ENCODE results near the gene SLC49A3. TPM values are rescaled to one million over a fixed set of nuclear protein-coding genes. Genes with fewer than 3 reads are reported as not detected.

SLC49A3 gene
- total and polyA plus RNA-seq, 2 of the 8 experiments (the other 6 are each of a cell fraction or from before 2014, with no cell fraction given), result 5.0 to 8.8 TPM

DNA sequence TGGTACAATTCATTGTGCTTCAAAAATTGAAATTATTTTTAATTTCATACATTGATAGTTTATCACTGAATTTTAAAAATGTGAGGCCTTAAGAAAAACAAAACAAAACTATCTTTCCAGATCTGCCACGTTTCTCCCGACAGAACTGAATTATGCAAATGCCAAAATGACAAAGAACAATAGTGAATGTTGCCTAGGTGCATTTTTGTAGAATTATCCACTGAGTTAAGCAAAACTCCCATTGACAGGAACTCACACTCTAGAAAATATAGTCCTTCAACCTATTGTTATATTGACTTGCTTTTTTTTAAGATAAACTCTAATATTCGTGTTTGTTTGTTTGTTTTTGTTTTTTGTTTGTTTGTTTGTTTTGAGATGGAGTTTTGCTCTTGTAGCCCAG lies 23.1 kb upstream of the SLC49A3 start:
- no peak overlapping the region for H2BK120ac ChIP-seq (replicated peaks; ENCODE audit: low read depth, low read length)
- peaks cover 16 to 81% of the 10 kb centered on the region in 2 experiments for H3K79me2 ChIP-seq (ENCODE audit: control insufficient read depth in 1 of 2, insufficient read depth in 2 of 2, low read length in 2 of 2)
- H3K27ac ChIP-seq (ENCODE audit: low read depth, low read length), result no peak overlapping the region
- WGBS, 2 experiments (ENCODE audit: extremely low coverage in 1 of 2, insufficient coverage in 1 of 2, insufficient read length in 1 of 2, insufficient replicate concordance in 2 of 2, low coverage in 1 of 2, low lambda C conversion rate in 2 of 2, missing lambda C conversion rate in 1 of 2), result 97% methylated on average over 3 of the region's 3 CpGs; no CpG with 5 or more reads in 1 of the 2 experiments
- FAIRE-seq (no peak), DNase-seq (ENCODE audit: low read depth in 1 of 2, low spot score in 2 of 2) (no peak)
- ChIA-PET CTCF (ENCODE audit: partially characterized antibody) (no interaction called here), POLR2A (ENCODE audit: partially characterized antibody) (interaction anchor here (1.5 kb wide), 1 partner anchor 25 kb away, joined by 4 read pairs; no protein-coding TSS in a partner anchor)
- no peak overlapping the region for H3K56ac ChIP-seq (replicated peaks; ENCODE audit: insufficient read length, low read depth, low read length)
- H3K4me3 ChIP-seq (ENCODE audit: extremely low read depth in 1 of 4, insufficient read depth in 2 of 4, low read depth in 3 of 4, low read length in 4 of 4), result no peak overlapping the region
- H3K23me2 ChIP-seq (ENCODE audit: low read depth, low read length), result peaks cover 2% of the 10 kb centered on the region; the same call in 1 of the 2 replicates
- no peak overlapping the region for H3K18ac ChIP-seq (ENCODE audit: extremely low read depth, low read length)
- H4K20me1 ChIP-seq (replicated peaks in 1 of 2; ENCODE audit: control insufficient read depth in 1 of 2, insufficient read depth in 2 of 2, low read length in 2 of 2), result peaks cover 17 to 40% of the 10 kb centered on the region in 2 experiments
- no peak overlapping the region for H3K14ac ChIP-seq (ENCODE audit: insufficient read length)
- H2AK5ac ChIP-seq (ENCODE audit: low read depth, low read length), result no peak overlapping the region
- no peak overlapping the region for H4K8ac ChIP-seq (ENCODE audit: extremely low read depth, insufficient read depth, low read length)
- H3K79me1 ChIP-seq (ENCODE audit: low read depth, low read length), result peaks cover 28% of the 10 kb centered on the region
- no peak overlapping the region for H2BK15ac ChIP-seq (ENCODE audit: low read length)
- no peaks in the 10 kb centered on the region for H3K27me3 ChIP-seq (replicated peaks in 1 of 4; ENCODE audit: control insufficient read depth in 3 of 4, extremely low read depth in 1 of 4, insufficient read depth in 3 of 4, low read length in 3 of 4)
- peaks cover 0 to 2% (median 0%) of the 10 kb centered on the region in 4 experiments; a peak in 1 of 7 replicates for H3K4me1 ChIP-seq (replicated peaks in 1 of 4; ENCODE audit: control insufficient read depth in 3 of 4, insufficient read depth in 4 of 4, low read length in 3 of 4)
- H2AFZ ChIP-seq (ENCODE audit: low read length), result no peak overlapping the region
- no peak overlapping the region for H2BK5ac ChIP-seq (ENCODE audit: low read depth, low read length)
- no peak overlapping the region for H4K5ac ChIP-seq (ENCODE audit: insufficient read length, low read depth, low read length)
- H2BK12ac ChIP-seq (ENCODE audit: low read depth, low read length), result no peak overlapping the region
- H3K9me3 ChIP-seq (ENCODE audit: insufficient read depth in 2 of 2, low read depth in 1 of 2, low read length in 1 of 2), result no peaks in the 10 kb centered on the region
- no peak overlapping the region for H4K91ac ChIP-seq (replicated peaks; ENCODE audit: insufficient read length, low read length)
- H3K4me2 ChIP-seq (ENCODE audit: insufficient read depth in 1 of 2, low read depth in 2 of 2, low read length in 2 of 2), result no peak overlapping the region
- H3K4ac ChIP-seq (replicated peaks; ENCODE audit: insufficient read length, low read depth, low read length), result no peak overlapping the region
- TF ChIP-seq TCF12 (IDR thresholded peaks at IDR 0.05; ENCODE audit: low read depth, low read length) (no peak), TBP (IDR thresholded peaks at IDR 0.05; ENCODE audit: low read depth, low read length) (no peak), EP300 (IDR thresholded peaks at IDR 0.05; ENCODE audit: borderline replicate concordance in 1 of 2, low read depth in 2 of 2, low read length in 2 of 2) (no peak), KDM4A (IDR thresholded peaks at IDR 0.05; ENCODE audit: low read depth, low read length, severe bottlenecking) (no peak), RBBP5 (IDR thresholded peaks at IDR 0.05; ENCODE audit: borderline replicate concordance, low read depth, low read length) (no peak), HDAC2 (IDR thresholded peaks at IDR 0.05; ENCODE audit: borderline replicate concordance in 1 of 2, low read depth in 2 of 2, low read length in 2 of 2) (no peak), SIN3A (conservative IDR thresholded peaks at IDR 0.05 in 1 of 2, IDR thresholded peaks at IDR 0.05 in 1 of 2; ENCODE audit: low read depth in 1 of 2, low read length in 2 of 2) (no peak)
- no peak overlapping the region for H2BK20ac ChIP-seq (ENCODE audit: low read length)
- peaks cover 0 to 6% (median 0%) of the 10 kb centered on the region in 4 experiments; a peak in 2 of 8 replicates for H3K36me3 ChIP-seq (ENCODE audit: control insufficient read depth in 2 of 4, insufficient read depth in 4 of 4, low read length in 3 of 4)
- no peak overlapping the region for H3K9ac ChIP-seq (replicated peaks in 1 of 4; ENCODE audit: extremely low read depth in 1 of 4, low read depth in 3 of 4, low read length in 3 of 4)
- no peak overlapping the region for H3K23ac ChIP-seq (ENCODE audit: insufficient read length)

Measured in H1 (cell line).